HepG2 (cell line): ENCODE results near the gene PSMB11. TPM values are rescaled to one million over a fixed set of nuclear protein-coding genes. Genes with fewer than 3 reads are reported as not detected.

Source experiments
- ATAC-seq: fragments of 200-7000 bp; cut with Tn5 transposase; 3 replicates; pipeline ENCODE4 v1.9.1; 2020; ENCODE audit warnings: mild to moderate bottlenecking, moderate library complexity
- BruUV-seq: library from RNA; stranded (reverse); fragments of 400-500 nt; replicated peaks from 2 replicates; lab custom pipeline; 2021; lab: Mats Ljungman, UMichigan
- CTCF ChIA-PET: fragments of 300-600 bp; formaldehyde crosslinking; extraction: SDS; loops from one replicate; lab custom pipeline; 2021; ENCODE audit warnings: low total read pairs, inconsistent platforms, low intra/inter-chr PET ratio; lab: Yijun Ruan, JAX
- POLR2A ChIA-PET: fragments of 350-600 bp; sonication (Branson Sonifier 250); formaldehyde crosslinking; loops from one replicate; lab custom pipeline; 2020; ENCODE audit warnings: antibody characterized with exemption, inconsistent platforms; lab: Yijun Ruan, JAX
- DNase-seq: peaks from one replicate; pipeline ENCODE4 v3.0.0-alpha.2; 2015; ENCODE audit warnings: low spot score
- FAIRE-seq: peaks from 3 replicates; lab custom pipeline; 2011; peaks lifted over from hg19 to GRCh38; lab: Jason Lieb, UNC
- H2AFZ ChIP-seq: one replicate; pipeline ENCODE4 v1.6.1; 2011; ENCODE audit warnings: low read length, inconsistent platforms
- H3K27ac ChIP-seq: fragments of 300-600 bp; 3 replicates; pipeline ENCODE4 v1.8.0; 2011; ENCODE audit warnings: mixed run types, mild to moderate bottlenecking, mixed read lengths, low read length, inconsistent platforms; ENCODE audit not compliant: insufficient read depth; ENCODE audit errors: extremely low read length
- H3K27me3 ChIP-seq, 2 experiments: fragments of 200-600 bp in 1 of 2; 2 replicates in 1 of 2; 3 replicates in 1 of 2; pipeline versions ENCODE4 v1.6.0 to v1.8.0; 2011; ENCODE audit warnings: low read length in 2 of 2, mild to moderate bottlenecking in 2 of 2, moderate library complexity in 2 of 2, inconsistent platforms in 1 of 2; ENCODE audit not compliant: insufficient read depth in 2 of 2, control insufficient read depth in 1 of 2
- H3K36me3 ChIP-seq, 2 experiments: fragments of 200-600 bp in 1 of 2; replicated peaks in 1 of 2; 2 replicates in 1 of 2; 3 replicates in 1 of 2; pipeline versions ENCODE4 v1.5.1 to v1.8.0; 2011; ENCODE audit warnings: low read length in 2 of 2, inconsistent platforms in 1 of 2; ENCODE audit not compliant: insufficient read depth in 2 of 2, control insufficient read depth in 1 of 2
- H3K4me1 ChIP-seq: 2 replicates; pipeline ENCODE4 v1.5.1; 2012; ENCODE audit warnings: low read length, inconsistent platforms; ENCODE audit not compliant: insufficient read depth
- H3K4me2 ChIP-seq: 2 replicates; pipeline ENCODE4 v1.6.0; 2011; ENCODE audit warnings: low read depth, low read length, inconsistent platforms
- H3K4me3 ChIP-seq, 3 experiments: fragments of 200-600 bp in 1 of 3; sonication (generic), shearing (Covaris generic) in 1 of 3; replicated peaks in 1 of 3; 2 replicates each; pipeline ENCODE4 v1.5.1; 2011 to 2016; ENCODE audit warnings: low read length in 3 of 3, inconsistent platforms in 2 of 3, low read depth in 2 of 3, mild to moderate bottlenecking in 2 of 3, control low read depth in 1 of 3, mixed read lengths in 1 of 3; ENCODE audit not compliant: insufficient read depth in 1 of 3
- H3K79me2 ChIP-seq: one replicate; pipeline ENCODE4 v1.6.1; 2011; ENCODE audit warnings: low read length, inconsistent platforms; ENCODE audit not compliant: insufficient read depth
- H3K9ac ChIP-seq: 2 replicates; pipeline ENCODE4 v1.6.0; 2011; ENCODE audit warnings: mild to moderate bottlenecking, low read depth, low read length, inconsistent platforms; ENCODE audit not compliant: insufficient read depth
- H3K9me3 ChIP-seq: 2 replicates; pipeline ENCODE4 v1.5.1; 2012; ENCODE audit warnings: mild to moderate bottlenecking, low read length
- H4K20me1 ChIP-seq: 2 replicates; pipeline ENCODE4 v1.6.0; 2011; ENCODE audit warnings: inconsistent platforms, mild to moderate bottlenecking, low read length, moderate library complexity; ENCODE audit not compliant: insufficient read depth
- EP300 ChIP-seq, 3 experiments: sonication (generic) in 1 of 3; formaldehyde crosslinking in 1 of 3; IDR thresholded peaks; 2 replicates each; pipeline versions ENCODE4 v1.5.1 to v1.6.1; 2011 to 2020; ENCODE audit warnings: low read depth in 2 of 3, low read length in 2 of 3, borderline replicate concordance in 1 of 3, improper control_type of control experiment in 1 of 3, mild to moderate bottlenecking in 1 of 3, missing genetic modification reagents in 1 of 3, moderate library complexity in 1 of 3
- FOXA1 ChIP-seq, 2 experiments: fragments of 450-650 bp in 1 of 2; sonication (generic) in 1 of 2; formaldehyde crosslinking in 1 of 2; IDR thresholded peaks; 2 replicates each; pipeline versions ENCODE4 v1.4.0 to v1.6.1; 2016 to 2020; ENCODE audit warnings: missing genetic modification reagents in 1 of 2
- MAFG ChIP-seq: sonication (generic); formaldehyde crosslinking; IDR thresholded peaks from 2 replicates; pipeline ENCODE4 v1.5.1; 2020; ENCODE audit warnings: mild to moderate bottlenecking, missing genetic modification reagents
- MXI1 ChIP-seq: IDR thresholded peaks from 3 replicates; pipeline ENCODE4 v1.6.1; 2012; ENCODE audit warnings: low read depth, low read length, inconsistent platforms, borderline replicate concordance
- NR2F1 ChIP-seq, 2 experiments: fragments of 450-650 bp in 1 of 2; formaldehyde crosslinking in 1 of 2; IDR thresholded peaks; 2 replicates each; pipeline versions ENCODE4 v1.5.0 to v1.6.1; 2016 to 2020; ENCODE audit warnings: mild to moderate bottlenecking in 1 of 2, missing compliant biosample characterization in 1 of 2, missing genetic modification reagents in 1 of 2, moderate library complexity in 1 of 2
- PAF1 ChIP-seq: IDR thresholded peaks from 2 replicates; pipeline ENCODE4 v1.6.1; 2016; ENCODE audit warnings: missing genetic modification reagents, missing compliant biosample characterization
- POGZ ChIP-seq: sonication (generic); formaldehyde crosslinking; IDR thresholded peaks from 2 replicates; pipeline ENCODE4 v1.4.0; 2020; ENCODE audit warnings: mild to moderate bottlenecking, missing genetic modification reagents
- RAD51 ChIP-seq: fragments of 450-650 bp; IDR thresholded peaks from 2 replicates; pipeline ENCODE4 v1.6.1; 2016; ENCODE audit warnings: borderline replicate concordance
- SMAD1 ChIP-seq: sonication (generic); formaldehyde crosslinking; IDR thresholded peaks from 2 replicates; pipeline ENCODE4 v1.4.0; 2020; ENCODE audit warnings: missing genetic modification reagents, low read depth, mild to moderate bottlenecking, borderline replicate concordance
- ZC3H4 ChIP-seq: sonication (generic); formaldehyde crosslinking; IDR thresholded peaks from 2 replicates; pipeline ENCODE4 v1.4.0; 2020; ENCODE audit warnings: missing genetic modification reagents, borderline replicate concordance
- ZKSCAN8 ChIP-seq: IDR thresholded peaks from 2 replicates; pipeline ENCODE4 v1.6.1; 2016; ENCODE audit warnings: borderline replicate concordance, missing genetic modification reagents, missing compliant biosample characterization
- ZNF335 ChIP-seq: sonication (generic); formaldehyde crosslinking; IDR thresholded peaks from 2 replicates; pipeline ENCODE4 v1.4.0; 2020; ENCODE audit warnings: missing genetic modification reagents
- ZZZ3 ChIP-seq: sonication (generic); formaldehyde crosslinking; IDR thresholded peaks from 2 replicates; pipeline ENCODE4 v1.4.0; 2020; ENCODE audit warnings: missing genetic modification reagents, mild to moderate bottlenecking, borderline replicate concordance
- WGBS: methylation state at CpG from one replicate; pipeline ENCODE4 v1.1.6; 2017; ENCODE audit warnings: low lambda C conversion rate; 5-methylcytosine and 5-hydroxymethylcytosine counted together
- in situ Hi-C: cut with HindIII; loops from 2 replicates; pipeline ENCODE4 v1.10.0; 2017; ENCODE audit warnings: low pct_unique_long_range_greater_than_20kb; ENCODE audit not compliant: extremely low pct_ligation_motif_present
- intact Hi-C: fragments of 100-400 bp; cut with micrococcal nuclease; formaldehyde crosslinking; loops from one replicate; pipeline ENCODE4 v1.10.0; 2022; ENCODE audit not compliant: unreplicated experiment
- polyA plus RNA-seq, 8 experiments: library from polyadenylated mRNA; depleted of rRNA in 3 of 8; stranded (reverse) in 7 of 8; unstranded in 1 of 8; fragments of >200 nt; fragmentation: Illumina TruSeq in 4 of 8; extraction: Trizol in 4 of 8; gene quantifications; 2 replicates each; pipeline versions ENCODE4 v1.2.1 to v1.2.3, GENCODE V29; 2011 to 2016; ENCODE audit warnings: low read depth in 4 of 8, missing spikeins in 1 of 8, mixed read lengths in 1 of 8; ENCODE audit not compliant: insufficient read depth in 1 of 8
- total RNA-seq, 5 experiments: library from RNA; depleted of rRNA; stranded (reverse); fragments of >200 nt; fragmentation: Illumina TruSeq; extraction: Trizol; gene quantifications; 2 replicates each; pipeline ENCODE4 v1.2.3, GENCODE V29; 2016; ENCODE audit warnings: low read depth in 1 of 5
- TF ChIP-seq, protein P1 (sequence below): sonication (generic); formaldehyde crosslinking; IDR thresholded peaks from 2 replicates; pipeline ENCODE4 v1.4.0; 2020; ENCODE audit warnings: missing genetic modification reagents, borderline replicate concordance

PSMB11 gene
- total and polyA plus RNA-seq, 2 of the 13 experiments (the other 11 are each of a cell fraction or from before 2014, with no cell fraction given) = not detected

DNA sequence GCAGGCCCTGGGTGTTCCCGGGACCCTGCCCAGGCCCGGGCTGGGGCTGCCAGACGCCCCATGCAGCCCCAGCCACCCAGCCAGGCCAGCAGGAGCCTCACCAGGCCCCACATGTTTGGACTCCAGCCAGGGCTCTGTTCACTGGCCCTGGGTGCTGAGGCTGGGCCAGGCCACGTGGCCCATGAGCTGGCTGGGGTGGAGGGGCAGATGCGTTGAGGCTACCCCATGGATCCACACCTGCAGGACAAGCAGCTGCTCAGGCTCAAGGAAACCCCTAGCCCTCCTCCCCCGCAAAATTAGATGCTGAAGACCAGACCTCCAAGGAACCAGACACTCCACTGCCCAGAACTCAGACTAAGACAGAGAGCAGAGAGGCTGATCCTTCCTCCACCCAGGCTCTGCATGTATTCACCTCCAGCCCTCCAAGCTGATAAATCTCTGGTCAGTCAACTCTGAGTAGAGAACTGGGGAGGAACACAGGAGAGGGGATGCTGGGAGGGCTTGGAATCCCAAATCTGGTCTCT lies 13.7 kb downstream of the PSMB11 start (continued):
- TF ChIP-seq, protein P1, sequence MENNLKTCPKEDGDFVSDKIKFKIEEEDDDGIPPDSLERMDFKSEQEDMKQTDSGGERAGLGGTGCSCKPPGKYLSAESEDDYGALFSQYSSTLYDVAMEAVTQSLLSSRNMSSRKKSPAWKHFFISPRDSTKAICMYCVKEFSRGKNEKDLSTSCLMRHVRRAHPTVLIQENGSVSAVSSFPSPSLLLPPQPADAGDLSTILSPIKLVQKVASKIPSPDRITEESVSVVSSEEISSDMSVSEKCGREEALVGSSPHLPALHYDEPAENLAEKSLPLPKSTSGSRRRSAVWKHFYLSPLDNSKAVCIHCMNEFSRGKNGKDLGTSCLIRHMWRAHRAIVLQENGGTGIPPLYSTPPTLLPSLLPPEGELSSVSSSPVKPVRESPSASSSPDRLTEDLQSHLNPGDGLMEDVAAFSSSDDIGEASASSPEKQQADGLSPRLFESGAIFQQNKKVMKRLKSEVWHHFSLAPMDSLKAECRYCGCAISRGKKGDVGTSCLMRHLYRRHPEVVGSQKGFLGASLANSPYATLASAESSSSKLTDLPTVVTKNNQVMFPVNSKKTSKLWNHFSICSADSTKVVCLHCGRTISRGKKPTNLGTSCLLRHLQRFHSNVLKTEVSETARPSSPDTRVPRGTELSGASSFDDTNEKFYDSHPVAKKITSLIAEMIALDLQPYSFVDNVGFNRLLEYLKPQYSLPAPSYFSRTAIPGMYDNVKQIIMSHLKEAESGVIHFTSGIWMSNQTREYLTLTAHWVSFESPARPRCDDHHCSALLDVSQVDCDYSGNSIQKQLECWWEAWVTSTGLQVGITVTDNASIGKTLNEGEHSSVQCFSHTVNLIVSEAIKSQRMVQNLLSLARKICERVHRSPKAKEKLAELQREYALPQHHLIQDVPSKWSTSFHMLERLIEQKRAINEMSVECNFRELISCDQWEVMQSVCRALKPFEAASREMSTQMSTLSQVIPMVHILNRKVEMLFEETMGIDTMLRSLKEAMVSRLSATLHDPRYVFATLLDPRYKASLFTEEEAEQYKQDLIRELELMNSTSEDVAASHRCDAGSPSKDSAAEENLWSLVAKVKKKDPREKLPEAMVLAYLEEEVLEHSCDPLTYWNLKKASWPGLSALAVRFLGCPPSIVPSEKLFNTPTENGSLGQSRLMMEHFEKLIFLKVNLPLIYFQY (CRISPR knock-in tag) = no peak

DNA sequence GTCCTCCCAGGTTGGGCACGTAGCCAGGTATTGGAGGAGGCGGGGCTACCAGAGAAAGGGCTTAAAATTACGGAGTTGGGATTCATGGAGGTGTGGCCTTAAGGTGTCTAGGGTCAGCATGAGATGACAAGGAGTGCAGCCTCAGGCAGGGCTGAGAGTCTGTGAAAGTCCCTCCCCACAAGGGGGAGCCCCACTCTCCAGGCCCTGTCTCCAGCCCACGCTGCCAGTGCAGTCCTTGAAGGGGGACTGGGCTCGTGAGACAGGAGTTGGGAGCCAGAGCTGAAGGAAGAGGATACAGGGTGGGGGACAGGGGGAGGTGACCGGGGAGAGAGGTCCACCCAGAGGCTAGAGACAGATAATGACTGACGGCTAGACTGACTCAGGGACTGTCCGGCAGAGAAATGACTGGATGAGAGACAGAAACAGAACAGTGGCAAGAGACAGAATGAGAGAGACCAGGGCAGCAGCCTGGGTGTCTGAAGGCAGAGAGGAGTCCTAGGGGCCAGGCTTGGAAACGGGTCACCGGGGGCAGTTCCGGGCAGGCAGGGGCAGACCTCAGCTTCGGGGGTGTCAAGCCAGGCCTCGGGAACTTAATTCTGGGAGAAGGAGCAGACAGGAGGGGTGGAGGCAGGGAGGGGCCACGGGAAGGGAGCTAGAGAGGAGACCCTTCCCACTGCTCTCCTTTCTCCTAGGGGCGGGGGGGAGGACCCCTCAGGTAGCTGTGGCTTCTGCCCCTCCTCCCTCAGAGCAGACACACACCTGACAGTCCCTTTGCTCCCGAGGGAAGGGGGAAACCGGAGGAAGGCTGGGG lies 14.3 kb downstream of the PSMB11 start:
- Histone ChIP-seq H4K20me1 (peaks cover 13% of the 10 kb centered on the region; the same call in 1 of the 2 replicates), H3K9ac (peak overlapping the region; percentile 54; the same call in 1 of the 2 replicates), H3K27me3 (peaks cover 0 to 6% of the 10 kb centered on the region in 2 experiments; a peak in 1 of 5 replicates), H3K4me3 (peak overlapping the region; percentile 55 to 88 (median 64)), H3K4me2 (peak overlapping the region; percentile 98), H3K9me3 (no peaks in the 10 kb centered on the region), H3K27ac (no peak overlapping the region), H3K79me2 (no peaks in the 10 kb centered on the region), H3K36me3 (peaks cover 19 to 24% of the 10 kb centered on the region in 2 experiments), H3K4me1 (peaks cover 26% of the 10 kb centered on the region), H2AFZ (no peak overlapping the region)
- DNase-seq = peak; percentile 81
- BruUV-seq = no TSS peak
- 3% methylated on average over 17 of the region's 17 CpGs for WGBS
- in situ Hi-C loops = no loop called here
- intact Hi-C loops = no loop called here
- peak; percentile 93 for FAIRE-seq
- ChIA-PET CTCF (interaction anchor here (0.5 to 8.5 kb wide), 12 partner anchors 10 to 499 kb away, joined by 3 to 173 read pairs (median 6); no protein-coding TSS in a partner anchor), POLR2A (interaction anchor here (0.8 to 7.4 kb wide), 11 partner anchors 9 to 82 kb away, joined by 3 to 72 read pairs (median 12); partner anchors contain the start of genes ACIN1, AJUBA and C14orf119)
- peak; percentile 74 for ATAC-seq
- TF ChIP-seq ZC3H4 (no peak), PAF1 (no peak), RAD51 (no peak), ZNF335 (CRISPR knock-in tag) (0 out of 2 replicates have a peak, but pooled peaks have one; percentile 59), ZKSCAN8 (peak; percentile 54; the same call in 1 of the 2 replicates), EP300 (IDR thresholded peaks at IDR 0.05; ENCODE audit: low read depth in 2 of 2, low read length in 2 of 2) (peak in 1 of 2 experiments; percentile 32; a peak in 1 of 4 replicates), EP300 (CRISPR knock-in tag; IDR thresholded peaks at IDR 0.05; ENCODE audit: borderline replicate concordance) (0 out of 2 replicates have a peak, but pooled peaks have one; percentile 37), NR2F1 (CRISPR knock-in tag; IDR thresholded peaks at IDR 0.05) (0 out of 4 replicates have a peak, but pooled peaks of 1 of the 2 experiments have one; percentile 45), MXI1 (0 out of 3 replicates have a peak, but pooled peaks have one; percentile 3), POGZ (CRISPR knock-in tag) (no peak), SMAD1 (CRISPR knock-in tag) (peak; percentile 39; the same call in 1 of the 2 replicates), MAFG (no peak), ZZZ3 (0 out of 2 replicates have a peak, but pooled peaks have one; percentile 48), FOXA1 (IDR thresholded peaks at IDR 0.05) (no peak), FOXA1 (CRISPR knock-in tag; IDR thresholded peaks at IDR 0.05) (0 out of 2 replicates have a peak, but pooled peaks have one; percentile 15)
